ENCODE data around the gene MRTFA. TPM values are rescaled to one million over a fixed set of nuclear protein-coding genes. Genes with fewer than 3 reads are reported as not detected.

MRTFA gene
- total RNA-seq, 1 donor = 34.0 TPM

- H3K27me3 ChIP-seq (ENCODE audit: insufficient read depth, low read length) = no peaks in the 10 kb centered on the region
- no peaks in the 10 kb centered on the region for H3K36me3 ChIP-seq (ENCODE audit: insufficient read depth, low read length)
- peak overlapping the region; percentile 76 for H3K27ac ChIP-seq (ENCODE audit: low read depth, low read length)
- peak overlapping the region; percentile 98 for H3K4me2 ChIP-seq (ENCODE audit: insufficient read depth, low read length)
- peaks cover 23% of the 10 kb centered on the region for H3K4me1 ChIP-seq (ENCODE audit: insufficient read depth, low read length)
- H2AFZ ChIP-seq (ENCODE audit: low read length) = peak overlapping the region; percentile 99
- H3K79me2 ChIP-seq (ENCODE audit: insufficient read depth, low read length) = peaks cover 39% of the 10 kb centered on the region
- no peak for TF ChIP-seq CTCF (IDR thresholded peaks at IDR 0.05; ENCODE audit: extremely low read depth, low read depth, low read length)
- peak overlapping the region; percentile 93 for H3K4me3 ChIP-seq (ENCODE audit: insufficient read depth, low read length)
- H4K20me1 ChIP-seq (ENCODE audit: insufficient read depth, low read length) = peaks cover 27% of the 10 kb centered on the region
- peak; percentile 64 for DNase-seq (ENCODE audit: insufficient read length, low spot score, missing footprints)
- H3K9me3 ChIP-seq (ENCODE audit: low read depth, low read length) = no peaks in the 10 kb centered on the region
Observed at GRCh38 chr22:40637183-40638150, 948 bp upstream of the MRTFA start.

DNA sequence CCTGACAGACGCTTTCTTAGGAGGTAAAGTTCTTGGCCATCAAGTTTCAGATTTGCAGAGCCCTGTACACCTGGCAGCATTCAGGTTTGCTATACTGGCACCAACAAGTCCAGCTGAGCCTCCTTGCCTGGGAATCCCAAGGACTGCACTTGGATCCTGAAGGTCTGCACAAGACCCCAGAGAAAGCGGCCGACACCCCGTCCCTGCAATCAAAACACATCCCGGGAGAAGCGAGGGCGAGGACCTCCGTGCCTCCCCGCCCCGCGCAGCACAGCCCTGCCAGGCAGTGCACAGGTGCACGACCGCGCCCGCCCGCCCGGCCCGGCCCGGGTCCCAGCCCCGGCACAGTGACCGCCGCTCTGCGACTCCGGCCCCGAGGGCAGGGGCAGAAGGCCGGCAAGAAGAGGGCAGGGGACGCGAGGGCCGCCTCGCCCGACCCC, 559 bp downstream of the MRTFA start:
- H3K9me3 ChIP-seq (ENCODE audit: low read depth, low read length) = no peaks in the 10 kb centered on the region
- H3K27ac ChIP-seq (ENCODE audit: low read depth, low read length) = peak overlapping the region; percentile 89
- no peaks in the 10 kb centered on the region for H3K27me3 ChIP-seq (ENCODE audit: insufficient read depth, low read length)
- H2AFZ ChIP-seq (ENCODE audit: low read length) = peak overlapping the region; percentile 64
- peak overlapping the region; percentile 99 for H3K4me2 ChIP-seq (ENCODE audit: insufficient read depth, low read length)
- H3K79me2 ChIP-seq (ENCODE audit: insufficient read depth, low read length) = peaks cover 54% of the 10 kb centered on the region
- H3K36me3 ChIP-seq (ENCODE audit: insufficient read depth, low read length) = no peaks in the 10 kb centered on the region
- peaks cover 27% of the 10 kb centered on the region for H3K4me1 ChIP-seq (ENCODE audit: insufficient read depth, low read length)
- H3K4me3 ChIP-seq (ENCODE audit: insufficient read depth, low read length) = peak overlapping the region; percentile 93
- TF ChIP-seq CTCF (IDR thresholded peaks at IDR 0.05; ENCODE audit: extremely low read depth, low read depth, low read length) = no peak
- DNase-seq (ENCODE audit: insufficient read length, low spot score, missing footprints) = peak; percentile 70
- H4K20me1 ChIP-seq (ENCODE audit: insufficient read depth, low read length) = peaks cover 41% of the 10 kb centered on the region

GRCh38 chr22:40635043-40635939, 1.2 kb downstream of the MRTFA start:
- Histone ChIP-seq H3K27me3 (ENCODE audit: insufficient read depth, low read length) (no peaks in the 10 kb centered on the region), H3K4me3 (ENCODE audit: insufficient read depth, low read length) (peak overlapping the region; percentile 93), H2AFZ (ENCODE audit: low read length) (no peak overlapping the region), H4K20me1 (ENCODE audit: insufficient read depth, low read length) (peaks cover 47% of the 10 kb centered on the region), H3K9me3 (ENCODE audit: low read depth, low read length) (no peaks in the 10 kb centered on the region), H3K36me3 (ENCODE audit: insufficient read depth, low read length) (no peaks in the 10 kb centered on the region), H3K79me2 (ENCODE audit: insufficient read depth, low read length) (peaks cover 61% of the 10 kb centered on the region), H3K4me2 (ENCODE audit: insufficient read depth, low read length) (peak overlapping the region; percentile 99), H3K4me1 (ENCODE audit: insufficient read depth, low read length) (peaks cover 27% of the 10 kb centered on the region), H3K27ac (ENCODE audit: low read depth, low read length) (peak overlapping the region; percentile 89)
- DNase-seq (ENCODE audit: insufficient read length, low spot score, missing footprints) = peak; percentile 42
- no peak for TF ChIP-seq CTCF (IDR thresholded peaks at IDR 0.05; ENCODE audit: extremely low read depth, low read depth, low read length)

Data from osteoblast (primary cell).